ENCODE results near the gene OPRD1.
"Not testable (repeated sequence)": the region's sequence is repeated elsewhere in the genome, so short reads cannot be mapped to it uniquely, and the experiment has no call there.

OPRD1 gene

DNA sequence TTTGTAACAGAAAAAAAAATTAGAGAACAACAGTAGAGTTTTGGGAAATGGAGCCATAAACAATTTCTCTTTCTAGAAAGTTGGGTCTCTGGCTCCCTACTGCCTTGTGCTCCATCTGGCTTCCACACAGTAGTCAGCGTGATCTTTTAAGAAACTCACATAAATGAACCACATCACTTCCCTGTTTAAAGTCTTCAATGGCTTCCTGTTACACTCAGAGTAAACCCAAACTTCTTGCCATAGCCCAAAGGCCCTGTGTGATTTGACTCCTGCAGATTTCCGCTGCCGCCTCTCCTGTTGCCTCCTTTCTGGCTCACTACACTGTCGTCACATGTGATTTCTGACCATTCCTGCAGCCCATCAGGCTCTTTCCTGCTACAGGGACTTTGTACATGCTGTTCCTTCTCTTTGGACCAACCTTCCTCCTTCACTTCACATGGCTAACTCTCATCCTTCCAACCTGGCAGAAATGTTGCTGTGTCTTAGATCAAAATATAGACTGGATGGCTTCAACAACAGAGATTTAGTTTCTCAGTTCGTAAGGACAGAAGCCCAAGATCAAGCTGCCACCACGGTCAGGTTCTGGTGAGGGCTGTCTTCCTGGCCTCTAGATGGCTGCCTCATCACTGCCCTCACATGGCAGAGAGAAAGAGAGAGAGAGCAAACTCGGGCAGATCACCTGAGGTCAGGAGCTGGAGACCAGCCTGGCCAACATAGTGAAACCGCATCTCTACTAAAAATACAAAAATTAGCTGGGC, 34.0 kb downstream of the OPRD1 start:
- DNase-seq (ENCODE audit: low spot score), result no peak

DNA sequence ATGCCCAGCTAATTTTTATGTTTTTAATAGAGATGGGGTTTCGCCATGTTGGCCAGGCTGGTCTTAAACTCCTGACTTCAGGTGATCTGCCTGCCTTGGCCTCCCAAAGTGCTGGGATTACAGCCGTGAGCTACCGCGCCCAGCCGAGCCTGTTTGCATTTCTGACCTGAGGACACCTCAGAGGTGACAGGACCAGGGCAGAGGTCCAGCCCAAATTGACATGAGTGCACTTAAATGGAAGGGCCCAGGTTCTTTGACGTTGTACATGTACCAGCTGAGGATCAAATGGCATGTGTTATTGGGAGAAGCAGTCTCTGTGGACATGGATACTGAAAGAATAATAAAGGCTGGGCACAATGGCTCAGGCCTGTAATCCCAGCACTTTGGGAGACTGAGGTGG, 35.2 kb downstream of the OPRD1 start:
- not testable (repeated sequence) for DNase-seq (ENCODE audit: low spot score)

DNA sequence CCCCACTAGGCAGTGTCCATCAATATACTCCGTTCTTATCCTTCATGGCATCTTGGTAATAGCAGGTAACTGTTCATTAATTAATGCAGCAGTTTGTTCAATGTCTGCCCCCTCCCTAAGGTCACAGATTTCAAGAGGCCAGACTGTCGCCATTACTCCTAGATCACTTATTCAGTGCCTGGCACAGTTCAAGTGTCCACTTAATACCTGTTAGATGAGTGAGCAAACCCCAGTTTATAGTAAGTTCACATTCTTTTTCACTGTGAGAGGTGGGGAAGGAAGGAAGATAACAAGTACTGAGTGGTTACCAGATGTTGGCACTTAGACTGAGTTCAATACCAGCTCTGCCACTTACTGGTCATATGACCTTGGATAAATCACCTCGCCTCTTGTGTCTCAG, 36.4 kb downstream of the OPRD1 start:
- no peak for DNase-seq (ENCODE audit: low spot score)

DNA sequence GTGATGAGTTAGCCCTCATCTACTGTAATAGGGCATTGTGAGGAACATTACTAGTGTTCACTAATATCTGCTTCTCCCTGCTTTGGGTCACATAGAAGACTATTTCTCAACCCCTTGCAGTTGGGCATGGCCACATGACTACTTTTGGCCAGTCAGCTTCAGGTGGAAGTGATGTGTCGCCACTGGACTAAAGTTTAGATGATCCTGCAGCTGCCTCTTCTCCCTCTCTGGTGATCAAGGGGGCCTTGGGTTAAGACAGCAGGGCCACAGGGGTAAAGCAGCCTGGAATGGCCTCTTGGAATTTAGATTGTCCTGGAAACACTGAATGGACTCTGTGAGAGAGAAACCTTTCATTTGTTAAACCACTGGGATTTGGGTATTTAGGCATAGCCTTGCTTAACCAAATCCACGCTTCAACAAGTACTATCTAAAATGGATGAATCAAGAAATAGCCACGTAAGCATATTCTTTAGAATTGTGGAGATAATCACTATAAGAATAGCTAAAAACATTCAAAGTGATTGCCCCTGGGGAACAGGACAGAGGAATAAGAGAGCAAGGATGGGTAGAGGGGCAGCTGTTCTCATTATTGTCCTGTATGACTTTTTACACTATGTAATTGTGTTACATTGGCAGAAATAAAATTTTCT, 41.2 kb downstream of the OPRD1 start:
- no peak for DNase-seq (ENCODE audit: low spot score)

DNA sequence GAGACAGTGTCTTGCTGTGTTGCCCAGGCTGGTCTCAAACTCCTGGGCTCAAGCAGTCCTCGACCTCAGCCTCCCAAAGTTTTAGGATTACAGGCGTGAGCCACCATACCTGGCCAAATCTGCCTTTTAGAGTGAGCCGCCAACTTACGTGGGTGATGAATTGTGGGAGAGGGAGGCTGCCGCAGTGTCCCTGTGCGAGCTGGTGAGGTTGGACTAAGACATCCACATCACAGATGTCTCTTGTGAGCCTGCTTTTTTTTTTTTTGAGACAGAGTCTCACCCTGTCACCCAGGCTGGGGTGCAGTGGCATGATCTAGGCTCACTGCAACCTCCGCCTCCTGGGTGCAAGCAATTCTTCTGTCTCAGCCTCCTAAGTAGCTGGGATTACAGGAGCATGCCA, 42.4 kb downstream of the OPRD1 start:
- not testable (repeated sequence) for DNase-seq (ENCODE audit: low spot score)

DNA sequence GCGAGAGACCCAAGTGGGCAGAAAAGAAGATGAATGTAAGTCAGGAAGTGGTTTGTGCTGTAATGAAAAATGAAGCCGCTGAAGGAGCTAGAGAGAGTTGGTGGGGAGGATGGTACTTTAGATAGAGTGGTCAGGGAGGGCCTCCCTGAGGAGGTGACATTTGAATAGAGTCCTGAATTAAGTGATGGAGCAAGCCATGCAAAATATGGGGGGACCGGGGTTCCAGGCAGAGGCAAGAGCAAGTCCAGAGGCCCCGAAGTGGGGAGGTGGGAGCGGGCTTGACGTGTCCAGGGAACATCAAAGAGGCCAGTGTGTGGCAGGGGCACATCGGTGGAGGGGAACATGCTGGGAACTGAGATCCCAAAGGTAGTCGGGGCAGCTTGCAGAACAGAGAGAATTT, 43.1 kb downstream of the OPRD1 start:
- DNase-seq (ENCODE audit: low spot score), result no peak

DNA sequence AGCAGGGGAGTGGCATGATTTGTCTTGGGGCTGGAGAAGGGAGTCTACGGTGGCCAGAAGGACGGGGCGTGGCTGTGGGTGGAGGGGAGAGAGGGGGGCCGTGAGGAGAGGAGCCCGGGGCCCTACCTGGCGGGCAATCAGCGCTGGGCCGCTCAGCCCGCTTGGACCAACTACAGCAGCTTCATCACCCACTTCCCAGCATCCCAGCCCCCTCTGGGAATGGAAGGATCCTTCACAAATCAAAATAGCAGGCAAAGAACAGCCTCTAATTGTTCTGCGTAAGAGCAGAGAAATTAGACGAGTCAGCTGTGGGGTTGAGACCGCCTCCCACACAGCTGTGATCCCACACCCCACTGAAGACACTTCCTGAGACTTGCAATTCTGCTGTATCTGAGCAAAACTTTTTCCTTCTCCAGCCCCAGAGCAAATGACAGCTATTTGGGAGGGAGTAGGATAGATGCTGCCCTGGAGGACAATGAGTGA, 43.5 kb downstream of the OPRD1 start:
- peak; percentile 69 for DNase-seq (ENCODE audit: low spot score)

DNA sequence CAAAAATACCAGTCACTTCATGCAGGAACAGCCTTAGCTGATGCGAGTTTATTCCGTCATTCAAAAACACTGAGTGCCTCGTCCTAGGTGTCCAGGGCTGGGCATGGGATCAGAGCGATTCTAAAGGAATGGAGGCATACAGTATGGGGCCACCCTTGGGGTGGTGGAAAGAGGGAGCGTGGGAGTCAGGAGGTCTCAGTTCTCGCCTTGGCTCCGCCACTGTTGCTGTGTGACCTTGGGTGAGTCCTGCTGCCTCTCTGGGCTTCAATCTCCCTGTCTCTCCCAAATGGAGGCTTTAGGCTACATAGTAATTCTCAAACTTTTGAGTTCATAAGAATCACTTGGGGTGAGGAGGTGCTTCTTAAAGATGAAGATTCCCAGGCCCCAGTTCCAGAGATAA, 44.0 kb downstream of the OPRD1 start:
- no peak for DNase-seq (ENCODE audit: low spot score)

DNA sequence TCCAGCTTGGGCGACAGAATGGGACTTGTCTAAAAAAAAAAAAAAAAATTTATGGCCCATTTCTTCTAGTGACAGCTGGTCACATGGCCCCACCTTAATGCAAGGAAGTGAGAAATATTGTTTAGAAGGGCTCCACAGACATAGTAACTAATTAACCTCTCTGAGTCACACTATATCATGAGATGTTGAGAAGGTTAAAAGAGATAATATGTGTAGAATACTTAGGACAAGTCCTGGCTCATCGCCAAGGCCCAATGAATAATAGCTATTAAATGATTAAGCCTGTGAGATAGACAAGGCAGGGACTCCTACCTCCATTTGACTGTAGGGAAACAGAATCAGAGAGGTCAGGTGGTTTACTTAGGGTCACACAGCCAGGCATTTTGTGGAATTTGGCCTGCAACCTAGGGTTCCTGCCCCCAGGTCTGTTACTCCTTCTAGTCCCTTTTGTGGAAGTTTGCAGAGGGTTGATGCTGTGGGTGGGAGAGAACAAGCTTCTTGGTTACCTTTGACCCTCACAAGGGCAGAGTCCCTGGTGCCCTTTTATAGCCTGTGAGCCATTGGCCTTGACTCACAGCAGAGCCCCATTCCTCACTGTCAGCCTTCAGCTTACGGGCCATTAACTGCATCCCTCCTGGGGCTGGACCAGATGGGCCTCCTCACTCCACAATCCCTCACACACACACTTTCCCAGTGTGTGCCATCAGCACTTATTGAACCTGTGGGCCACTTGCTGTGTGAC, 48.5 kb downstream of the OPRD1 start:
- DNase-seq (ENCODE audit: low spot score), result no peak

DNA sequence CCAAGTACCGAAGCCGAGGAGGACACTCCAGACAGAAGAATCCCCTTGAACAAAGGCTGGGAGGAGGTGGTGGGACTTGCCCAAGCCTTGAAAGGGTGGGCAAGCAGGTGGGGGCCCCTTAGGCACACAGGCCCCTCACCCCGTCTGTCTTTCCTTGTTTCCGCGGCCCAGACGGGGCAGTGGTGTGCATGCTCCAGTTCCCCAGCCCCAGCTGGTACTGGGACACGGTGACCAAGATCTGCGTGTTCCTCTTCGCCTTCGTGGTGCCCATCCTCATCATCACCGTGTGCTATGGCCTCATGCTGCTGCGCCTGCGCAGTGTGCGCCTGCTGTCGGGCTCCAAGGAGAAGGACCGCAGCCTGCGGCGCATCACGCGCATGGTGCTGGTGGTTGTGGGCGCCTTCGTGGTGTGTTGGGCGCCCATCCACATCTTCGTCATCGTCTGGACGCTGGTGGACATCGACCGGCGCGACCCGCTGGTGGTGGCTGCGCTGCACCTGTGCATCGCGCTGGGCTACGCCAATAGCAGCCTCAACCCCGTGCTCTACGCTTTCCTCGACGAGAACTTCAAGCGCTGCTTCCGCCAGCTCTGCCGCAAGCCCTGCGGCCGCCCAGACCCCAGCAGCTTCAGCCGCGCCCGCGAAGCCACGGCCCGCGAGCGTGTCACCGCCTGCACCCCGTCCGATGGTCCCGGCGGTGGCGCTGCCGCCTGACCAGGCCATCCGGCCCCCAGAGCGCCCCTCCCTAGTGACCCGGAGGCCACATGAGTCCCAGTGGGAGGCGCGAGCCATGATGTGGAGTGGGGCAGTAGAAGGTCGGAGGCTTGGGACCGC, 50.8 kb downstream of the OPRD1 start:
- no peak for DNase-seq (ENCODE audit: low spot score)

DNA sequence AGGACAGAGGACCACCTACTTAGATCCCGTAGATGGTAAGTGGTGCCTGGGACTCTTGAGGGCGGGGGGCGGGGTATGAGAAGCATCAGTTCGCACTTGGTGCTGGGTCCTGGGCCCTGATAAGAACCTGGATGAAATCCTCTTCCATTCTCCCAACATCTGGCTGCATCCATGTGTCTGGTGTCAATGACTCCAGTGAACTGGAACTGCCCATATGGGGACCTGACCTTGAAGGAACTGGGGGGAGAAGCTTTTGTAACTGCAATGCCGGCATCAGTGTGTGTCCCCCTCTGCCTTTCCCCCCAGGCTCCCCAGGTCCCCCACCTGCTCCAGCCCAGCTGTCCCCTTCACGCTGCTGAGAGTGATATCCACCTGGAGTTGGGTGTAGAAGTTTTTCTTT, 52.7 kb downstream of the OPRD1 start:
- DNase-seq (ENCODE audit: low spot score), result no peak

DNA sequence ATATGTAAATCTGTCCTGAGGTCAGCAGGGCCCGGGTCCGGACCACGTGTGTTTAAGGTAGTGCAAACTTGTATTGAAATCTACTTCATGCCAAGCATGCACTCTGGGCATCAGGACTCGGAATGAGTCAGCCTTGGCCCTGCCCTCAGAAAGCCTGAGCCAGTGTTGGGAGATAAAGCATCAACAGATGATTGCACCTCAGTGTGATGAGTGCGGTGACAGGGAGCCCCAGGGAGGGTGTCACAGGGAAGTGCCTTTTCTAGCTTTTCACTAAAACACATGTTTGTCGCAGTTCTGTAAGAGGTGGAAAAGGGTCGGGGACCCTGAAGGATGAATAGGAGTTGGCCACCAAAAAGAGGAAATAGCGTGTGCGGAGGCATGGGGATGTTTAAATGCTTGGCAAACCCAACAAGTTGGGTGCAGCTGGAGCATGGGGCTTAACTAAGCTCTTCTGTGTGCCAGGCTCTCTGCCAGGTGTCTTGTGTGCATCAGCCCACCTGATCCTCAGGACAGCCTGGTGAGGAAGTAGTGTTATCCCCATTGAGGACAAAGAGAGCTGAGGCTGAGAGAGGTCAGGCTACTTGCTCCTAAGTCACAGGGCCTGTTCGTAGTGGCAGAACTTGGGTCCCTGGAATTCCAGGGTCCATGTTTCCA, 54.2 kb downstream of the OPRD1 start:
- DNase-seq (ENCODE audit: low spot score), result no peak

DNA sequence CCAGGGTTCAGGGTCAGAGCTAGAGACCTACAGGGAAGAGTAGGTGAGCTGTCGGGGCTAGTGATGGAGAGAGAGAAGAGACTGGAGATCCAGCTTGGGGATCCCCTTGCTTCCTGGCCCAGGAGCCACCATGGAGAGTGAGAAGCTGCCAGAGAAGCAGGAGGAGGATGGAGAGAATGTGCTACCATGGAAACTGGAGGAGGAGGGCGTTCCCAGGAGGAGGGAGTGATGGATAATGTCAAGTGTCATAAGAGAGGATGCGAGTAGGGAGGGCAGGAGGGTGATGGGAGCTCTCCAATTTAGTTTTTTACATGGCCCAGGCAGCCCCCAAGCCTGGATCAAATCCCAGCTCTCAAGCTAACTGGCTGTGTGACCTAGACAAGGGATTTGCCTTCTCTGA, 55.9 kb downstream of the OPRD1 start:
- no peak for DNase-seq (ENCODE audit: low spot score)

DNA sequence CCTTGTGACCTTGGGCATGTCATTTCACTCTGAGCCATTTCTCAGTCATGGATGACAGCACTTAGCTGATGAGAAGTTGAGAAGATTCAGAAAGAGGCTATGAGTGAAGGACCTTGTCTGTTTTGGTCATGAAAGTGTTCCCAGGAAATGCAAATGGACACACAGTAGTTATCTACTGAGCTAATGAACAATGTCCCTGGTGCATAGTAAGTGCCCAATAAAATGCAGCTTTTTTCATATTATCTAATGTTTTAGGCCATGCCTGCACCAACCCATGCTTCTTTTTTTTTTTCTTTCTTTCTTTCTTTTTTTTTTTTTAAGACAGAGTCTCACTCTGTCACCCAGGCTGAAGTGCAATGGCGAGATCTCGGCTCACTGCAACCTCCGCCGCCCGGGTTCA, 58.0 kb downstream of the OPRD1 start:
- DNase-seq (ENCODE audit: low spot score), result no peak

DNA sequence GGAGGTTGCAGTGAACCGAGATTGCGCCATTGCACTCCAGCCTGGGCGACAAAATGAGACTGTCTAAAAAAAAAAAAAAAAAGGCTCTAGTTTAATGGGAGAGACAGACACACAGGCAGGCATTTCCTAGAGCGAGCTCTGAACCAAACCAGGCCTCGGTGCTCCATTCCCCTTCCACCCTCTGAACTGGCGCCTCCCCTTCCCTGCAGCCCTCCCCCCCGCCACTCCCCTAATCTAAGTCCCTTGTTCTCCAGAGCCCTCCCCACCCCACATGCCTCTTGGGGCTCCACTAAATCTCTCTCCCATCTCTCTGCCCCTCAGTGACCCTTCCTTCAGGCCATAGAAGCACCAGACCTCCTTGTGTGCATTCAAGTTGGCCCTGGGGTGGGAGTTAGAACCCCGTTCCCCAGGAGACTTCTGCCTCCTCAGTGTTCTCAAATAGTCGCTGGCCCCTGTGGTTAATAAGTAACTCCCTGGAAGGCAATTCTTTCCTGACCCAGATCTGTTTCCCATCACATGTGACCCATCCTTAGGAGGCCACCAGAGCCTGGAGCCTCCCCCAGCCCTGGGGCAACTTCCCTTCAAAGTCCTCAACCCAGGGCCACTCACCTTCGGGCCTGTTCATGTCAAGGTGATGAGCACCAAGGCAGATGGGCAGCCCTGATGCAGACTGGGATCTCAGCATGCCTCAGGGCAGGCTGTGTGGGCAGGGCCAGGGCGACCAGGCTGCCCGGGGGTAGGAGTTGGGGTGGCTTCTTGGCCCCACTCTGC, 59.8 kb downstream of the OPRD1 start:
- no peak for DNase-seq (ENCODE audit: low spot score)

DNA sequence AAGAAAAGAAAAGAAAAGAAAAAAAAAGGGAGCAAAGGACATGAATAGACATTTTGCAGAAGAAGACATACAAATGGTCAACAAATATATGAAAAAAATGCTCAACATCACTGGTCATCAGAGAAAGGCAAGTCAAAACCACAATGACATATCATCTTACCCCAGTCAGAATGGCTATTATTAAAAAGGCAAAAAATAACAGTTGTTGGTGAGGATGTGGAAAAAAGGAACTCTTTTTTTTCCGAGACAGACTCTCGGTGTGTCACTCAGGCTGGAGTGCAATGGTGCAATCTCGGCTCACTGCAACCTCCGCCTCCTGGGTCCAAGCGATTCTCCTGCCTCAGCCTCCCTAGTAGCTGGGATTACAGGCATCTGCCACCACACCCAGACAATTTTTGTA, 63.2 kb downstream of the OPRD1 start:
- not testable (repeated sequence) for DNase-seq (ENCODE audit: low spot score)

DNA sequence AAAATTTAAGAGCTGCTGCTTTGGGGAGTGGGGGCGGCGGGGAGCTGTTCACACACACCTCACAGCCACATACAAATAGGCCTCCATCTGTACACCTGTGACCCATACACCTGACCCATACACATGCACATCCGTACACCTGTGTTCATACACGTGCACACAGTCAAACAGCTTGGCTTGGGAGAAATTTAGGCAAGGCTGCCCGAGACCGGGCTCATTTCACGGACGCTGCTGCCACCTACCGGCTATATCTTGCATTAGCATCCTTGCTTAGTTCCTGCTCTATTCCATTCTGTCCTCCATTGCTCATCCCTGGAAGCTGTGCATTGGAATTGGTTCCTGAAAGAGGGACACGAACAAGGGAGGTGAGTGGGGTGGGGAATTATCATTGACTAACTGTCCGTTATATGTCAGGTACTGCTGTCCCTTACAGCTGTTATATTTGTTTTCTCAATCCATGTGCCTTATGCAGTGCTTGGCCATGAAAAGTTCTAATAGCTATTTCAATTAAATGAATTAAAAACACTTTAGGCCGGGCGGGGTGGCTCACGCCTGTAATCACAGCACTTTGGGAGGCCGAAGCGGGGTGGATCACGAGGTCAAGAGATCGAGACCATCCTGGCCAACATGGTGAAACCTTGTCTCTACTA, 65.3 kb downstream of the OPRD1 start:
- peak; percentile 70 for DNase-seq (ENCODE audit: low spot score)

DNA sequence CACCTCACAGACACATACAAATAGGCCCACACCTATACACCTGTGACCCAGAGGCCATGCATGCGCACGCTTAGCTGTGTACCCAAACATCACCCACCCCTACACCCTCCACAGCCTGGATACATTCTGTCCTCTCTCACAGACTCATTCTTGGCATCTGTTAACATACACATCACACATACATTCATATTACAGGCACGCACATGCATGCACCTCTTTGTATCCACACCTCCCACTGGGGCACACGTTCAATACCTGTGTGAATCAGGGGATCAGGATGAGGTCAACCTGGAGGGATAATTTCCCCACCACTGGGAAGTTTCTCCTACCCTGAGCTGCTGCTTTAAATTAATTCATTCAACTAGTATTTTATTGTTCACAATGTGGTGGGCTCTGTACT, 66.8 kb downstream of the OPRD1 start:
- DNase-seq (ENCODE audit: low spot score), result no peak

DNA sequence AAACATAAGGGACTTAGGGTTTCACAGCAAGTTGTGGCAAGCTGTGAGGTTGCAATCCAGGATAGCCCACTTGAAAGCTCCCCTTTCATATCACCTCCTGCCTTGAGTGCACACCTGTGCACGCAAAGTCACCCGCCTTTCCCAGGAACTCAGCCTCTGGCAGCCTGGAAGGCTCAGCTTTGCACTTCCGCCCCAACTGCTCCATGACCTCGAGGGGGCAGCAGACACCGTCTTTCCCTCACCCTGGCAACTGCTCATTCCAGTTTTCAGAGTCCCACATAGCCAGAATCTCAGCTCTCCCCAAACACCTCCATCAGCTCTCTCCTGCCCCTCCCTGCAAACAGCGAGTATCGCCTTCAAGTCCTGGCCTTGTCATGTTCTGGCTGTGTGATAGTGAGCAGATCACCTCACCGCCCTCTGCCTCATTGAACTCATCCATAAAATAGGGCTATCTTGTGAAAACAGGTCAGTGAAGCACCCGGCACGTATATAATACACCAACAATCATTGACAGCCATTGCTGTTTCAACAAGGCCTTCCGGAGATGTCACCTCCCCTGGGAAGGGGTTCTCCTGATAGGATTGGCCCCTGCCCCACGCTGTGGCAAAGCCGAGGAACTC, 70.1 kb downstream of the OPRD1 start:
- peak; percentile 86 for DNase-seq (ENCODE audit: low spot score)

DNA sequence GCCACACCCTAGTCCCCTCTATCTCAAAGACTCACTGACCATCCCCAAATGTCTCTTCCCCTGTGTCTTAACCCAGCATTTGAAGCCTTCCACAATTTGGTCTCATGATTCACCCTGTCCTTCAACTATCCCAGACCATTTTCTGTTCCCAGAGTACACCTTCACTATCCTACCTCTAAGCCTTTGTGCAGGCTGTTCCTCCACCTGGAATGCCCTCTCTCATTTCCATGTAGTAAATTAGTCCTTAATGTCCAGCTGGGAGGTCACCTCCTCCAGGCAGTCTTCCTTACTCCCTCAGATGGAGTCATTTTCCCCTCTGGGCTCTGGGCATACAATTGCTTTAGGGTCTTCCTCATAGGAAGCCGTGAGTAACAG, 71.3 kb downstream of the OPRD1 start:
- DNase-seq (ENCODE audit: low spot score), result no peak
